Measurements from ENCODE around the gene GSE1. TPM values are rescaled to one million over a fixed set of nuclear protein-coding genes. Genes with fewer than 3 reads are reported as not detected.
A peak's percentile ranks its signal among the peaks of the same experiment; 100 is the strongest.

Gene GSE1
- total and polyA plus RNA-seq, 9 of the 15 experiments (the other 6 are each of a cell fraction or from before 2014, with no cell fraction given): 12.2 to 244 (median 57.9) TPM

DNA sequence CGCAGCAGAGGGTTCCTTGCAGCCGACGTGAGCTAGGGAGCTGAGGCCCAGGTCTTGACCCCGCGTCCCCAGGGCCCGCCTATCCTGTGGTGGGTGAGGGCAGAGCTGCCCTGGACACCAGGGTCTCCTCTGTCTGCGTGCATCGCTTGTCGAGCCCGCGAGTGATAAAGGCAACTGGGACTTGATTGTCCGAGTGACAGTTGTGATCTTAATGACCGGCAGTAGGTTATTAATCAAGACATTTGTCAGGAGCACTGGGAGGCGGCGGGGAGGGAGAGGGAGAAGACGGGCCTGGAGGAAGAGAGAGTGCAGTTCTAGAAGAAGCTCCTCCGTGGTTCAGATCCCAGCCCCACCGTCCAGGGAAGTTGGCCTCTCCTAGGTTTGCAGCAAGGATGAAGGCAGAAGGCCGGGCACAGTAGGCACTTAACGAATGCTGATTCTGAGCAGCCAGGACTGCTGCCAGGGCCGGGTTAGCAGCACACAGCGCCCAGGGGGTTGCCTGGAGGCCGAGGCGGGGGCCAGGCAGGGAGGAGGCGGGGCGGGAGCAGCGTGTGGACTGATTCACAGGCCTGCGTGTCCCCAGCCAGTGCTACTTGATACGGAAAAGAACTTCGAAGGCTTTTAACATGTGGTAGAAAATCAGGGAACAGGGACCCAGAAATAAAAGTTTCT lies 11.3 kb upstream of the GSE1 start (continued):
- TF ChIP-seq TSHZ1 (CRISPR knock-in tag; IDR thresholded peaks at IDR 0.05) (no peak), ZNF592 (IDR thresholded peaks at IDR 0.05) (peak; percentile 77; the same call in 1 of the 2 replicates), CREM (IDR thresholded peaks at IDR 0.05; ENCODE audit: low read depth) (0 out of 2 replicates have a peak, but pooled peaks have one; percentile 3), CEBPB (tag; IDR thresholded peaks at IDR 0.05) (no peak), HDAC1 (IDR thresholded peaks at IDR 0.05) (peak in 1 of 2 experiments; percentile 63; a peak in 2 of 4 replicates), NR4A1 (CRISPR knock-in tag; IDR thresholded peaks at IDR 0.05) (no peak), NR4A1 (tag; IDR thresholded peaks at IDR 0.05) (no peak)
- TF ChIP-seq, protein P1, sequence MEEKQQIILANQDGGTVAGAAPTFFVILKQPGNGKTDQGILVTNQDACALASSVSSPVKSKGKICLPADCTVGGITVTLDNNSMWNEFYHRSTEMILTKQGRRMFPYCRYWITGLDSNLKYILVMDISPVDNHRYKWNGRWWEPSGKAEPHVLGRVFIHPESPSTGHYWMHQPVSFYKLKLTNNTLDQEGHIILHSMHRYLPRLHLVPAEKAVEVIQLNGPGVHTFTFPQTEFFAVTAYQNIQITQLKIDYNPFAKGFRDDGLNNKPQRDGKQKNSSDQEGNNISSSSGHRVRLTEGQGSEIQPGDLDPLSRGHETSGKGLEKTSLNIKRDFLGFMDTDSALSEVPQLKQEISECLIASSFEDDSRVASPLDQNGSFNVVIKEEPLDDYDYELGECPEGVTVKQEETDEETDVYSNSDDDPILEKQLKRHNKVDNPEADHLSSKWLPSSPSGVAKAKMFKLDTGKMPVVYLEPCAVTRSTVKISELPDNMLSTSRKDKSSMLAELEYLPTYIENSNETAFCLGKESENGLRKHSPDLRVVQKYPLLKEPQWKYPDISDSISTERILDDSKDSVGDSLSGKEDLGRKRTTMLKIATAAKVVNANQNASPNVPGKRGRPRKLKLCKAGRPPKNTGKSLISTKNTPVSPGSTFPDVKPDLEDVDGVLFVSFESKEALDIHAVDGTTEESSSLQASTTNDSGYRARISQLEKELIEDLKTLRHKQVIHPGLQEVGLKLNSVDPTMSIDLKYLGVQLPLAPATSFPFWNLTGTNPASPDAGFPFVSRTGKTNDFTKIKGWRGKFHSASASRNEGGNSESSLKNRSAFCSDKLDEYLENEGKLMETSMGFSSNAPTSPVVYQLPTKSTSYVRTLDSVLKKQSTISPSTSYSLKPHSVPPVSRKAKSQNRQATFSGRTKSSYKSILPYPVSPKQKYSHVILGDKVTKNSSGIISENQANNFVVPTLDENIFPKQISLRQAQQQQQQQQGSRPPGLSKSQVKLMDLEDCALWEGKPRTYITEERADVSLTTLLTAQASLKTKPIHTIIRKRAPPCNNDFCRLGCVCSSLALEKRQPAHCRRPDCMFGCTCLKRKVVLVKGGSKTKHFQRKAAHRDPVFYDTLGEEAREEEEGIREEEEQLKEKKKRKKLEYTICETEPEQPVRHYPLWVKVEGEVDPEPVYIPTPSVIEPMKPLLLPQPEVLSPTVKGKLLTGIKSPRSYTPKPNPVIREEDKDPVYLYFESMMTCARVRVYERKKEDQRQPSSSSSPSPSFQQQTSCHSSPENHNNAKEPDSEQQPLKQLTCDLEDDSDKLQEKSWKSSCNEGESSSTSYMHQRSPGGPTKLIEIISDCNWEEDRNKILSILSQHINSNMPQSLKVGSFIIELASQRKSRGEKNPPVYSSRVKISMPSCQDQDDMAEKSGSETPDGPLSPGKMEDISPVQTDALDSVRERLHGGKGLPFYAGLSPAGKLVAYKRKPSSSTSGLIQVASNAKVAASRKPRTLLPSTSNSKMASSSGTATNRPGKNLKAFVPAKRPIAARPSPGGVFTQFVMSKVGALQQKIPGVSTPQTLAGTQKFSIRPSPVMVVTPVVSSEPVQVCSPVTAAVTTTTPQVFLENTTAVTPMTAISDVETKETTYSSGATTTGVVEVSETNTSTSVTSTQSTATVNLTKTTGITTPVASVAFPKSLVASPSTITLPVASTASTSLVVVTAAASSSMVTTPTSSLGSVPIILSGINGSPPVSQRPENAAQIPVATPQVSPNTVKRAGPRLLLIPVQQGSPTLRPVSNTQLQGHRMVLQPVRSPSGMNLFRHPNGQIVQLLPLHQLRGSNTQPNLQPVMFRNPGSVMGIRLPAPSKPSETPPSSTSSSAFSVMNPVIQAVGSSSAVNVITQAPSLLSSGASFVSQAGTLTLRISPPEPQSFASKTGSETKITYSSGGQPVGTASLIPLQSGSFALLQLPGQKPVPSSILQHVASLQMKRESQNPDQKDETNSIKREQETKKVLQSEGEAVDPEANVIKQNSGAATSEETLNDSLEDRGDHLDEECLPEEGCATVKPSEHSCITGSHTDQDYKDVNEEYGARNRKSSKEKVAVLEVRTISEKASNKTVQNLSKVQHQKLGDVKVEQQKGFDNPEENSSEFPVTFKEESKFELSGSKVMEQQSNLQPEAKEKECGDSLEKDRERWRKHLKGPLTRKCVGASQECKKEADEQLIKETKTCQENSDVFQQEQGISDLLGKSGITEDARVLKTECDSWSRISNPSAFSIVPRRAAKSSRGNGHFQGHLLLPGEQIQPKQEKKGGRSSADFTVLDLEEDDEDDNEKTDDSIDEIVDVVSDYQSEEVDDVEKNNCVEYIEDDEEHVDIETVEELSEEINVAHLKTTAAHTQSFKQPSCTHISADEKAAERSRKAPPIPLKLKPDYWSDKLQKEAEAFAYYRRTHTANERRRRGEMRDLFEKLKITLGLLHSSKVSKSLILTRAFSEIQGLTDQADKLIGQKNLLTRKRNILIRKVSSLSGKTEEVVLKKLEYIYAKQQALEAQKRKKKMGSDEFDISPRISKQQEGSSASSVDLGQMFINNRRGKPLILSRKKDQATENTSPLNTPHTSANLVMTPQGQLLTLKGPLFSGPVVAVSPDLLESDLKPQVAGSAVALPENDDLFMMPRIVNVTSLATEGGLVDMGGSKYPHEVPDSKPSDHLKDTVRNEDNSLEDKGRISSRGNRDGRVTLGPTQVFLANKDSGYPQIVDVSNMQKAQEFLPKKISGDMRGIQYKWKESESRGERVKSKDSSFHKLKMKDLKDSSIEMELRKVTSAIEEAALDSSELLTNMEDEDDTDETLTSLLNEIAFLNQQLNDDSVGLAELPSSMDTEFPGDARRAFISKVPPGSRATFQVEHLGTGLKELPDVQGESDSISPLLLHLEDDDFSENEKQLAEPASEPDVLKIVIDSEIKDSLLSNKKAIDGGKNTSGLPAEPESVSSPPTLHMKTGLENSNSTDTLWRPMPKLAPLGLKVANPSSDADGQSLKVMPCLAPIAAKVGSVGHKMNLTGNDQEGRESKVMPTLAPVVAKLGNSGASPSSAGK (IDR thresholded peaks at IDR 0.05): peak; percentile 88
